PC-3 (cell line): ENCODE data around the gene CTNNA3. TPM values are rescaled to one million over a fixed set of nuclear protein-coding genes. Genes with fewer than 3 reads are reported as not detected.

Source experiments
- ATAC-seq: fragments of 200-7000 bp; cut with Tn5 transposase; 2 replicates; pipeline ENCODE4 v1.9.1; 2020; ENCODE audit warnings: mild to moderate bottlenecking, moderate library complexity
- BruUV-seq: library from RNA; stranded (reverse); fragments of 400-500 nt; replicated peaks from 2 replicates; lab custom pipeline; 2021; lab: Mats Ljungman, UMichigan
- CTCF ChIA-PET: fragments of 300-600 bp; sonication (Branson Sonifier 250); formaldehyde crosslinking; loops from one replicate; lab custom pipeline; 2022; ENCODE audit warnings: antibody characterized with exemption; lab: Charles Lee
- POLR2A ChIA-PET: fragments of 300-600 bp; sonication (Branson Sonifier 250); formaldehyde crosslinking; loops from one replicate; lab custom pipeline; 2022; ENCODE audit warnings: antibody characterized with exemption; ENCODE audit not compliant: unreplicated experiment; lab: Charles Lee
- DNase-seq: peaks from one replicate; pipeline ENCODE4 v3.0.0-alpha.2; 2015
- H2AFZ ChIP-seq: fragments of 300-600 bp; sonication (generic); 2 replicates; pipeline ENCODE4 v1.6.0; 2016; ENCODE audit warnings: antibody characterized with exemption, low read length
- H3F3A ChIP-seq: fragments of 300-600 bp; sonication (generic); one replicate; pipeline ENCODE4 v1.6.0; 2017; ENCODE audit warnings: antibody characterized with exemption, low read length, control low read depth, mild to moderate bottlenecking; ENCODE audit not compliant: unreplicated experiment
- H3K27ac ChIP-seq: fragments of 300-600 bp; sonication (generic); 2 replicates; pipeline ENCODE4 v1.5.1; 2016; ENCODE audit warnings: mild to moderate bottlenecking, low read length
- H3K27me3 ChIP-seq: fragments of 300-600 bp; sonication (generic); 2 replicates; pipeline ENCODE4 v1.6.1; 2016; ENCODE audit warnings: low read length, mixed read lengths
- H3K36me3 ChIP-seq: fragments of 300-600 bp; sonication (generic); 2 replicates; pipeline ENCODE4 v1.6.1; 2016; ENCODE audit warnings: low read depth, mixed run types, low read length, mixed read lengths
- H3K4me1 ChIP-seq: fragments of 300-600 bp; sonication (generic); 2 replicates; pipeline ENCODE4 v1.5.1; 2016; ENCODE audit warnings: low read length; ENCODE audit not compliant: insufficient read depth
- H3K4me2 ChIP-seq: fragments of 300-600 bp; sonication (generic); 2 replicates; pipeline ENCODE4 v1.6.0; 2016; ENCODE audit warnings: low read length
- H3K4me3 ChIP-seq: fragments of 300-600 bp; sonication (generic); 2 replicates; pipeline ENCODE4 v1.5.1; 2016; ENCODE audit warnings: mild to moderate bottlenecking, low read length, mixed read lengths
- H3K79me2 ChIP-seq: fragments of 300-600 bp; sonication (generic); 2 replicates; pipeline ENCODE4 v1.6.1; 2017; ENCODE audit warnings: low read length, mixed read lengths
- H3K9ac ChIP-seq: fragments of 300-600 bp; sonication (generic); 2 replicates; pipeline ENCODE4 v1.6.0; 2016; ENCODE audit warnings: mild to moderate bottlenecking, low read length
- H3K9me2 ChIP-seq: fragments of 300-600 bp; sonication (generic); replicated peaks from 2 replicates; pipeline ENCODE4 v1.6.1; 2016; ENCODE audit warnings: mixed run types, low read length, mixed read lengths
- H3K9me3 ChIP-seq: fragments of 300-600 bp; sonication (generic); 2 replicates; pipeline ENCODE4 v1.6.1; 2016; ENCODE audit warnings: low read length, mixed read lengths
- H4K20me1 ChIP-seq: fragments of 300-600 bp; sonication (generic); 2 replicates; pipeline ENCODE4 v1.6.1; 2016; ENCODE audit warnings: low read length, mixed read lengths
- CTCF ChIP-seq: fragments of 300-600 bp; sonication (generic); conservative IDR thresholded peaks from 2 replicates; pipeline ENCODE4 v1.5.1; 2017; ENCODE audit warnings: antibody characterized with exemption, low read depth, mild to moderate bottlenecking, low read length
- EZH2 ChIP-seq: fragments of 300-600 bp; sonication (generic); IDR thresholded peaks from one replicate; pipeline ENCODE4 v1.6.1; 2017; ENCODE audit warnings: antibody characterized with exemption, mild to moderate bottlenecking, low read length; ENCODE audit not compliant: unreplicated experiment
- EZH2phosphoT487 ChIP-seq: fragments of 300-600 bp; sonication (generic); IDR thresholded peaks from 2 replicates; pipeline ENCODE4 v1.6.1; 2018; ENCODE audit warnings: mild to moderate bottlenecking, antibody characterized with exemption, low read length, borderline replicate concordance
- intact Hi-C: fragments of 100-400 bp; cut with micrococcal nuclease; formaldehyde crosslinking; loops from 2 replicates; pipeline ENCODE4 v1.9.0; 2023
- total RNA-seq: library from RNA; depleted of rRNA; stranded (reverse); fragments of >200 nt; gene quantifications from 2 replicates; pipeline ENCODE4 v1.2.3, GENCODE V29; 2014

The CTNNA3 gene
- total RNA-seq, 1 experiment from 2014 or later, result 1.9 TPM

- Histone ChIP-seq H3K27ac (no peak overlapping the region), H3K9me2 (no peaks in the 10 kb centered on the region), H3K9me3 (no peaks in the 10 kb centered on the region), H3K79me2 (no peaks in the 10 kb centered on the region), H3K27me3 (peaks cover 28% of the 10 kb centered on the region; the same call in 1 of the 2 replicates), H4K20me1 (no peaks in the 10 kb centered on the region), H3K4me3 (no peak overlapping the region), H3K4me2 (no peak overlapping the region), H2AFZ (no peak overlapping the region), H3K4me1 (no peaks in the 10 kb centered on the region; the same call in 1 of the 2 replicates), H3K9ac (no peak overlapping the region), H3K36me3 (no peaks in the 10 kb centered on the region), H3F3A (no peaks in the 10 kb centered on the region)
- no TSS peak for BruUV-seq
- CTCF ChIA-PET, result interaction anchor here (0.7 kb wide), 1 partner anchor 19 kb away, joined by 3 read pairs; no protein-coding TSS in a partner anchor
- TF ChIP-seq CTCF, result no peak
- no peak for TF ChIP-seq EZH2
- no peak for TF ChIP-seq EZH2phosphoT487
- ATAC-seq (no peak), DNase-seq (no peak)
- POLR2A ChIA-PET, result interaction anchor here (0.6 kb wide), 1 partner anchor 509 kb away, joined by 3 read pairs; no protein-coding TSS in a partner anchor
- intact Hi-C loops, result no loop called here
These were observed 684.0 kb downstream of the CTNNA3 start for GRCh38 chr10:67011981-67012380.

- H3F3A ChIP-seq, result no peaks in the 10 kb centered on the region
- peaks cover 25% of the 10 kb centered on the region; the same call in 1 of the 2 replicates for H3K27me3 ChIP-seq
- CTCF ChIA-PET, result no interaction called here
- H3K79me2 ChIP-seq, result no peaks in the 10 kb centered on the region
- POLR2A ChIA-PET, result no interaction called here
- H3K4me3 ChIP-seq, result no peak overlapping the region
- H3K9me2 ChIP-seq, result no peaks in the 10 kb centered on the region
- H3K9ac ChIP-seq, result no peak overlapping the region
- H3K27ac ChIP-seq, result no peak overlapping the region
- no peaks in the 10 kb centered on the region for H3K36me3 ChIP-seq
- TF ChIP-seq EZH2 (no peak), CTCF (no peak), EZH2phosphoT487 (no peak)
- H4K20me1 ChIP-seq, result no peaks in the 10 kb centered on the region
- H3K9me3 ChIP-seq, result no peaks in the 10 kb centered on the region
- BruUV-seq, result no TSS peak
- H3K4me1 ChIP-seq, result no peaks in the 10 kb centered on the region; the same call in 1 of the 2 replicates
- intact Hi-C loops, result no loop called here
- ATAC-seq (no peak), DNase-seq (no peak)
- H3K4me2 ChIP-seq, result no peak overlapping the region
- no peak overlapping the region for H2AFZ ChIP-seq
These were observed 684.5 kb downstream of the CTNNA3 start for GRCh38 chr10:67011480-67011879.

- Histone ChIP-seq H3K79me2 (no peaks in the 10 kb centered on the region), H3K27me3 (peaks cover 7% of the 10 kb centered on the region; the same call in 1 of the 2 replicates), H3K4me1 (no peaks in the 10 kb centered on the region), H2AFZ (no peak overlapping the region), H3K9ac (no peak overlapping the region), H4K20me1 (no peaks in the 10 kb centered on the region), H3F3A (no peaks in the 10 kb centered on the region), H3K36me3 (no peaks in the 10 kb centered on the region), H3K27ac (no peak overlapping the region), H3K9me2 (no peaks in the 10 kb centered on the region), H3K9me3 (no peaks in the 10 kb centered on the region), H3K4me3 (no peak overlapping the region), H3K4me2 (no peak overlapping the region)
- DNase-seq, result no peak
- no TSS peak for BruUV-seq
- ChIA-PET POLR2A (no interaction called here), CTCF (no interaction called here)
- no peak for TF ChIP-seq EZH2
- no peak for TF ChIP-seq EZH2phosphoT487
- TF ChIP-seq CTCF, result no peak
- intact Hi-C loops, result no loop called here
- ATAC-seq, result no peak
These were observed 690.0 kb downstream of the CTNNA3 start for GRCh38 chr10:67005981-67006380.
